GM18517 (cell line): ENCODE data around the gene PAPOLB.

Experiments
- ATAC-seq: cut with Tn5 transposase; IDR thresholded peaks from one replicate; pipeline ENCODE4 v1.9.1; 2021; ENCODE audit warnings: mild to moderate bottlenecking, moderate library complexity; ENCODE audit not compliant: unreplicated experiment

PAPOLB gene

DNA sequence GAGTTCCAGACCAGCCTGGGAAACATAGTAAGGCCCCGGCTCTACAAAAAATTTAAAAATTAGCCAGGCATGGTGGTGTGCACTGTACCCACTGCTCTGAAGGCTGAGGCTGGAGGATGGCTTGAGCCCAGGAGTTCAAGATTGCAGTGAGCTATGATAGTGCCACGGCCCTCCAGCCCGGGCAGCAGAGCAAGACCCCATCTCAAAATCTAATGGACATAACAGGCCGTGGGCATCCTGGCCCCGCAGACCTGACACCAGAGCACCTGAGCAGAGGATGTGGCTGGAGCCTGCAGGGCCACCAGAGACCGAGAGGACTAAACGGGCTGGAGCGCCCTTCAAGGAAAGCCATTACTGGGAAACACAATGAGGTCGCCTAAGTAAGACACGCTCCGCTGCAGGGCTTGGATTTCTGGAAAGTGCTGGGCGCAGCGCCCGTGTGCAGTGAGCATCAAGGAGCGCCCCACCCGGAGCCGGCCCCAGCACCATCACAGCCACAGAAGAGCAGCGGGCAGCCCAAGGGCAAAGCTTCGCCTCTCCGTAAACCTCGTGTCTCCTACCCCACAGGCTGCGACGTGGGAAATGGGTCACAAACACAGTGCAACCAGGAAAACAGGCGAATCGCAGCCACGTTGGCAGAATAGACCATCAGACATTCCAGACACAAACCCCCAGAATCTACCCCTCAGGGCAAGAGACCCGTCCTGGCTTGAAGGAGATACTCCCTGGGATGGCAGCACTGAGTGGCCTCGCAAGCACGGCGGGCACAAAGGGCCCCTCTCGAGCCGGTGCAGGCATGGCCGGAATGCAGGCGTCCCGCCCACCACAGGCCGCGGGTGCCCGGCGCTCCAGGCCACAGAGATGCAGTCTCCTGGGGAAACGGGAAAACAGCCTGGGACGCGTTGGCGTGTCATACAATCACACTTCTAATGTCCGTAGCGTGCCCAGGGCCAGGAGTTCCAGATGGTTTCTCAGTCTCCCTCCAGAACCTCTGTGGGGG lies 16.8 kb upstream of the PAPOLB start:
- ATAC-seq, result no peak

DNA sequence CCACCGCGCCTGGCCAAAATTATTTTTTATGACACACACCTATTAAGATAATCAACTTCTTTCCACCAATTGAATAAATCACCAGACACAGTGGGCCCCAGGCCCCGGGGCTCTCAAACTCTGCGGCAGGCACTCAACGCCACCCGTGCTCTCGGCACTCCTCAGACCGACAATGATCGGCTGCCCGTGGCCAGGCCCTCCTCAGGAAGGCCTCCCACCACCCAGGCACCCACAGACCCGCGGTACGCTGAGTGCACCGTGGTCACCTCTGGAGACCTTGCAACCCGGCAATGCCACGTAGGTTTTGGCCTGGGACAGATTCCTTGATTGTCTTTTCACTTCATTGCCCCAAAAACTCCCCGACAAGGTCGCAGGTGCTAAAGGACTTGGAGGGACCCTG lies 14.8 kb upstream of the PAPOLB start:
- ATAC-seq, result no peak

DNA sequence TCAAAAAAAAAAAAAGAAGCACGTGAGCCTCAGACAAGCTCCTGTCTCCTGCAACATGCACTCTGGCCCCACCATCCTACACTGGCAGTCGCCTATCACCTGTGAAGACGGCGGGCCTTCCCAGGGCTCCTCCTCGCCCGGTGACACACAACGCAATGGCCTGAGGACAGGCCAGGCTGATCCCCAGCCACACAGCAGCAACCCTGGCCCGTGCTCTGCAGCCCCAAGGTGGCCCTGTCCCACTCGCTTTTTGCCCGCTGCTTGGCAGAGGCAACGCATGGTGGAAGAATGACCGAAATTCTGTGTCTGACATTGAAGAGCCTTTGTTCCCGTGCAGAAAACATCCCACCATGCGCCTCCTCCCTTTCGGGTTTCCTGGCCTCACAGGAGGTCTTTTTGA lies 13.6 kb upstream of the PAPOLB start:
- ATAC-seq, result no peak

DNA sequence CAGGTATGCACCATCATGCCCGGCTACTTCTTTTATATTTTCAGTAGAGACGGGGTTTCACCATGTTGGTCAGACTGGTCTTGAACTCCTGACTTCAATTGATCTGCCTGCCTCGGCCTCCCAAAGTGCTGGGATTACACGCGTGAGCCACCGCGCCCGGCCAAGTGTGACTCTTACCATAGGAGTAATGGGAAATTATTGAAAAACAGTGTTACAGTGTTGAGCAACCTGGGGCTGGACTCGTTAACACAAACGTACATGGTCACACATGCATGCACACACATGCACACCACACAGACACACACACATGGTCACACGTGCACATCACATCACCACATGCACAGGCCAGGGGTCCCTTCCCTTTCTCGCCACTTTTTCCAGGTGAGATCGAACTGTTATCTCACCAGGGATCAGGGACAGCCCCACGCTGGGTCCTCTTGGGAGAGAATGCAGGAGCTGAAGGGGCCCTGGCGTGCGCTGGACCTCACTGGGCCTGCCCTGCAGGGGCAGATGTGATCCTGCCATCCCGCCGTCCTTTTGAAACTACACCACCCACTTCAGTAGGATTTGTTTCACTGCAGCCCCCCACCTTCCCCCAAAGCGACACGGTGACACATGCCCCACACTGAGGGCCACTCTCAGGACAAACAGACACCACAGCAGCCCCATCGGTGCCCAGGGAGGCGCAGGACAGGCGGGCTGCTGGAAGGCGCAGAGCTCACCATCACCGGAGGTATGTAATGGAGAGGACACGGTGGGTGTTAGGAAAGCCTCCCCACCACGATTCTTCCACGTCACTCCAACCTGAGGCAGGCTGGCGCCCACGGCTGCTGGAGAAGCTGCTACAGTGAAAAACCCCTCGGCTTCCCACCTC lies 11.5 kb upstream of the PAPOLB start:
- ATAC-seq, result no peak

DNA sequence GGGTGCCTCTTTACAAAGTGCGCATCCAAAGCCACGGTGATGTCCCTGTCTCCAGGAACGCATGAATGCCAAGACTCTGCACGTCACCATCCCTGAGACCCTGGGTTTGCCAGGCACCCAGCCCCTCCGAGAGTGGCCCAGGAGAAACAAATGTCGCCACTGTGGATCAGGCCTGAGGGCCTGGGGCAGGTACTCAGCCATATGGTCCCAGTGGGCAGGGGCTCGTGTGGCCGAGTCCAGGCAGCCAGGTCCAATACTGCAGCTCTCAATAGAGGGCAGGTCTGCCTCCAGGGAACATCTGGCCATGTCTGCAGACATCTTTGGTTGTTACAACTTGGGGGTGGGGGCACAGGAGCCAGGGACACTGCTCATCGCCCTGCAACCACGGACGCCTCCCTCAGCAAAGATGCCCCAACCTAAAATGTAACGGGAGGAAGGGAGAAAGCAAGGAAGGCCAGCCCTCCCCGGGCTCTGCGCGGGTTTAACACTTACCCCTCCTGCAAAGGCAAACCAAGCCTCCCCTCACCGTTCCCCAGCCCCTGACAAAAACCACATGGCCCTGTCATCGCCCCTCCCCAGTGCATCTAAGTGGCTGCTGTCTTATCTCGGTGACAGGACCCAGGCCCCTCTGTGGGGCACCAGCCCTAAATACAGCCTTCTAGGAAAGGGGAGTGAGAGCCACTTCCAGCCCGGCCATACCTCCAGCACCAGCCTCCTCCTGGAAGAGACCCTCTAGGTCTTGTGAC lies 10.3 kb upstream of the PAPOLB start:
- no peak for ATAC-seq

DNA sequence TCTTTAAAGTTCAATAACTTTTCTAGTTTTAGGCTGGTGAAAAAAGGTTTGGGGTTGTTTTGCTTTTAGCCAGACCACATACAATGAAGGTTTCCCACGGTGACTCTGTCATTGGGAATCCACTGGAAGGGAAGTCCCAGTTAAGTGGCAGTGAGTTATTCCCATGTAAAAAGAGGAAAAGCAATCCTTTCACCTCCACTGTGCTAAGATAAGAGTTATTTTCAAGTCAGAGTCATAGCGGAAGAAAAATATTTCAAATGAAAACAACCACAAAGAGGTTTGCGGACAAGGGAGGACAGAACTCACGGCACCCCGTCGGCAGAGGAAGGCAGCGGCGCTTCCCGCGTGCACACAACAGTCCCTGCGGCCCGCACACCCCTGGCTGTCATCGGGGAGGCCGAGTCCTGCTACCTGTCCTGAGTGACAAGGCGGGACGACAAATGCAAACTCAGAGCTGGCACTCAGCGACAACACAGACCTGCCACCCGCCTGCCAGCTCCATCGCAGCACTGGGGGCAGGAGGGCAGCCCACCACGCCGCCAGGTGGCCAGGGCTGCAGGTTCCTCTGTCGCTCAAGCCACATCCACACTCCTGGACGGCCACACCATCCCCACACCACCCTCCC lies 9.3 kb upstream of the PAPOLB start:
- ATAC-seq, result no peak

DNA sequence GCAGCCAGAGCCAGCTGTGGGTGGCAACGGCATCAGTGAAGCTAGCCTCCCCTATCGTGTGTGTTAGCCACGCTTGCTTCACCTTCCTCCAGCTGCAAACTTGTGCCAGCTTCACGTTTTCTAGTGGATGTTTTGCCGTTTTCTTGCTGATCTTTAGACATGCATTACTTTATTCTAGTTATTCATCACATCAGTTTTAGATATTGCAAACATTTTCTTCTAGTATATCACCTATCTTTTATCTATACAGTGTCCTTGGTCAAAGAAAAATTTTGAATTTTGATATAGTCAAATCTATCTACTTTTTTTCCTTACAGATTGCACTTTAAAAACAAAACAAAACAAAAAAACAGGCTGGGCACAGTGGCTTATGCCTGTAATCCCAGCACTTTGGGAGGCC lies 6.7 kb upstream of the PAPOLB start:
- ATAC-seq, result no peak

DNA sequence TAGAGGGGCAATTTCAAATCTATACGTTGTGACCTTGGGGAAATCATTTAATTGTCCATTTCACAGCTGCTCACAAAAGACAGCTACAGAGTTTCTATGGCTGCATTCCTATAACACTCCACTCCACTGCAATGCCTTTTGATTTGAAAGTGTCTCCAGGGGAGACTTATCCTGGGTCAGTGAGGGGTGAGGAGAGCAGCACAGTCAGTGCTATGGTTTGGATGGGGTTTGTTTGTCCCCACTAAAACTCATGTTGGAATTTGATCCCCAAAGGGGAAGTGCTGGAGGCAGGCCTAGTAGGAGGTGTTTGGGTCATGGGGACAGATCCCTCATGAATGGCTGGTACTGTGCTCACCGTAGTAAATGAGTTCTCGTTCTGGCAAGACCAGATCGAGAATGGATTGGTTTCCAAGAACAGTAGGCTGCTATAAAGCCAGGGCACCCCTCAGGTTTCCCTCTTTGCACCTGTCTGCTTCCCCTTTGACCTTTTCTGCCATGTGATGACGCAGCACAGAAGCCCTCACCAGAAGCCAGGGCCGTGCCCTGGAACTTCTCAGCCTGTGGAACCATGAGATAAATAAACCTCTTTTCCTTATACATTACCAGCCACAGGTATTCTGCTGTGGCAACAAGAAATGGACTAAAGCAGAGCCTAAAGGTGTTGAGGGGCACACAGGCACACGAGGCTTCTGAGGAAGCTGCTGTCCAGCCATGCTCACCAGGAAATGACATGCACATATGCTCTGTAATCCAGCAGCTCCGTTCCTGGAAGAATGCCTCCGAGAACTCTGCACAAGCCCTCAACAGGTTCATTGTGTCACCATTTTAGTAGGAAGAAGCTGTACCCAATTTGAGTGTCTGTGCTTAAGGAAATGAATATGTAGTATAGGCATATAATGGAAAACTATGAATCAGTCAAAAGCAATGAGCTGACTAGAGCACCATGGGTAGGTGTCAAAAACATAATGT lies 5.0 kb upstream of the PAPOLB start:
- no peak for ATAC-seq

DNA sequence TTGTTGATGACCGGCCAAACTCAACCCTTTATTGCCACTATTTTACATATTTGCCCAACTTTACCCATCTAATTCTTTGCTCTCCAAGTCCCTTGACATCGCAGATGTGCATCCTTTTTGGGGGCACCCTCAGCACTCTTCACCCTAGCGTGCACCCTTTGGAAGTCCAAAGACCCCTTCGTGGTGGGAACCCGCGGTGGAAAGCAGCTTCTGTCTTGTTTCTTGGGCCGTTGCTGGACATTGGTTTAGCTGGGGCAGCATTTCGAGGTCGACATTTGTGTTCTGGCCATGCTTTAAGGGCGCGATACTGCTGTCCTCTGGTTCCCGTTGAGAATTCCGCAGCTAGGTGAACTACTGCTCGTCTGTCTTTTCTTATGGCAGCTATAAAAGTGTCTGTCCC lies 326 bp upstream of the PAPOLB start:
- ATAC-seq, result no peak

DNA sequence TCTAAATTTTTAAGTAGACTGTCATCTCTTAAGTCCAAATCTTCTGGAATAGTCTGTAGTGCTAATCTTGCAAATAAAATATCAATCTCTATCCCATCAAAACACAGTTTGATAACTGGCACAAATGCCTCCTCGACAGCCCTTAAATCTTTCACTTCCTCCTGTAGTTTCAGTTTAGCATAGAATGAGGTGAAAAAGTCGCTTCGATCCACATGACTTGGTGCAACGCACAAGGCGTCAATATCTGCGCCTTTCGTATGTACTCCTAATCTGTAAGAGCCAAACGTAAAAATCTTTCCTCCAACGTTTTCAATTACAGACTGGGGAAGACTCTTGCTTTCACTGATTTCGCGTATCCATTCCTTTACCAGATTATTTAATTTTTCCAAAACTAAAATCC lies 603 bp downstream of the PAPOLB start:
- ATAC-seq, result no peak

DNA sequence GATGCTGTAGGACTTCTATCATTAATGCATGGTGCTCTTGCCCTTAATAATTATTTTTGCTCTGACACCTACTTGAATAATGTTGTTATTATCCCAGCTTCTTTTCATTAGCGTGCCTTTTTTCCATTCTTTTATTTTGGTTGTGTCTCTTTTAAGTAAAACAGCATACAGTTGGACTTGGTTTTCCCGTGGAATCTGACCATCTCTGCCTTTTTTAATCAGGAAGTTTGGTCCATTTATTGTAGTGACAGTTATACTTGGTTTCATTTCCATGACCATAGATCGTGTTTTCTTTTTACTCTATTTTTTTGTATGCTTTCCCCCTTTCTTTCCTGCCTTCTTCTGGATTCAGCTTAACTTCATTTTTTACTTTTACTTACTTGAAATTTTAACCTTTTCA lies 4.6 kb downstream of the PAPOLB start:
- no peak for ATAC-seq

DNA sequence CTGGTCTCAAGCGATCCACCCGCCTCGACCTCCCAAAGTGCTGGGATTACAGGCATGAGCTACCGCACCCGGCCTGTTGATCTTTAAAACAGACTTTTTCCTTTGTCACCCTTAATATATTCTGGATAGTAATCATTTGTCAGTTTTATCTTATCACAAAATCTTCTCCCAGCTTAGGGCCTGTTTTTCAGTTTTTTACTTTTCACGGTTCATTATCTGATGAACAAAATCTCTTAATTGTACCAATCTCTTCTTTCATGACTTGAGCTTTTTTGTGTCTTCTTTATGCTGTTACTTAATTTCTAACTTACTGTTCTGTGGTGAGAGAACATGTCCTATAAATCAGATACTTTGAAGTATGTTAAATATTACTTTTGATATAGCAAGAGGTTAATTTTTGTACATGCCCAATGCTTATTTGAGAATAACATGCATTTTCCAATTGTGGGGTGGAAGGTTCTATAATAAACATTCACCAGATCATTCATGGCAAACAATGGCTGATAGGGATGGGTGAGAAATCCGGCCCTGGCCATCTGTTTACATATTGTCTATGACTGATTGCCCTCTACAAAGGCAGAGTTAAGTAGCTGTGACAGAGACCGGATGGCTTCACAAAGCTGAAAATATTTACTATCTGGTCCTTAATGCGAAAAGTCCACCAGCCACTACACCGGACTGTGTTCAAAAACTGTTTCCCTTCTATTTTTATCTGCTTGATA lies 5.3 kb downstream of the PAPOLB start:
- no peak for ATAC-seq

DNA sequence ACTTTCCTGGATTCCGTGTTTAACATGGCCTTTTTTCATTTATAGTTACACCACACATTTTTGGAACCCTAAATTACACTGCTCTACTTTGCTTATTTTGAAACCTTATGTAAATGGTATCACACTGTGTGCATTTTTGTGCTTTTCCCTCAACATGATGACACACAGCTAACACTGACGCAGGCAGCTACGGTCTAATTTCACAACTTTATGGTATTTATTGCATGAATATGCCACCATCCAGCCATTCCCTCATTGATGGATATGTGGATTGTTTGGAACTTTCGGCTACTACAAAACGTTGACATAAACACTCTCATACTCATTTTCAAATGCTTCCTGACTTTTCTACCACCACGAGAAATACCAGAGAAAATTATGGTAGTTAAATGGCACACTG lies 6.9 kb downstream of the PAPOLB start:
- no peak for ATAC-seq

DNA sequence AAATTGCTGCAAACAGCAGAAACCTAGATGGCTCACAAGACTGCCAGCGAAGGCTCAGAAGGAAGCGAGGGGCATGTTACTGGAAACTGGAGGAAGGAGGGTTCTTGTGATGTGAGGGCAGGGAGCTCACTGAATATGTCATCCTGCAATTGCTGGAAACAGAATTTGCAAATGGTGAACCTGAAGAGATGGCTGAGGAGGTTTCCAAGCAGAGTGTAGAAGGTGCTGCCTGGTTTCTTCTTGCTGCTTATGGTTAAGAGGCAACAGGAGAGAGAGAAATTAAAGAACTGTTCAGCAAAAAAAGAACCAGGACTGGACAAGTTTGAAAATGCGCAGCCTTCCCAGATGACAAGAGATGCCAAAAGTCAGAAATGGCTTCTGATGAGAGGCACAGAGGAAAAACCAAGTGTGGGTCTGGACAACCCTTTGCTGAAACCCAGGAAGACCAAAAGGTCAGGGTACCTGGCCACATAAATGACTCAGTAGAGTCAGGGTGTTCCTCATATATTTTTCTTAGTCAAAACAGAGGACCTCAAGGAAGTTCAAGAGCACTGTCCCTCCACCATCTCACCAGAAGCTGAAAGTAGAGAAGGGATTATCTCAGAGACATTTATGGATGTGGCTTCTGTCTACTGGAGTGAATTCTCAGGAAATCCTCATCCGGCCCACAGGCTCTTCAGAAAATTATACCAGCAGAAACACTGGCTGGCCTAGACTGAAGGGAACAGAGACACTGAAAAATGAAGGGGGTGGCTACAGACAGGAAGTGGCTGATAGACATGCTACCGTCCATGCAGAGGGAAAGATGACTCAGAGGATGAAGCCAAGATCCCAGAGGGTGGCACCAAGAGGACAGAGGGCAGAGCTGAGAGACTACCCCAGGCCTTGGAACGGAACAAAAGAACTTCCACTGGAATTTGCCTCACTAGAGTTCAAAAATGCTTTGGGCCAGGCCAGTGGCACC lies 10.1 kb downstream of the PAPOLB start:
- ATAC-seq, result no peak

DNA sequence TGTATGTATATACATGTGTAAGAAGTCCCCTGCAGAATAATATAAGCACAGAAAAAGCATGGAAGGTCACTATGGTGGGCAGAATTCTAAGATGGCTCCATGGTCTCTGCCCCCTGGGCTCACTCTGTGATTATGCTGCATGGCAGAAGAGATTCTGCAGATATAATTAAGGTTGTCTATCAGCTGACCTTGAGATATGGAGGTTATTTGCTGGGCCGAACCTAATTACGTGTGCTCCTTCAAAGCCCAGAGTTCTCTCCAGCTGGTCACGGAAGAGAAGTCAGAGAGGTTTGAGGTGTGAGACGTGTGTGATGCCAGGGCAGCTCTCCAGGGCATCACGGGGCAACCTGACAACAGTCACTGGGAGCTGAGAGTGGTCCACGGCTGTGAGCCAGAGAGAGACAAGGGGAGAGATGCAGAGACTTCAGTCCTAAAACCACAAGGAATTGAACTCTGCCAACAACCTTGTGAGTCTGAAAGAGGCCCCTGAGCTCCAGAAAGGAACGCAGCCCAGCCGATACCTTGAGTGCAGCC lies 11.5 kb downstream of the PAPOLB start:
- ATAC-seq, result no peak

DNA sequence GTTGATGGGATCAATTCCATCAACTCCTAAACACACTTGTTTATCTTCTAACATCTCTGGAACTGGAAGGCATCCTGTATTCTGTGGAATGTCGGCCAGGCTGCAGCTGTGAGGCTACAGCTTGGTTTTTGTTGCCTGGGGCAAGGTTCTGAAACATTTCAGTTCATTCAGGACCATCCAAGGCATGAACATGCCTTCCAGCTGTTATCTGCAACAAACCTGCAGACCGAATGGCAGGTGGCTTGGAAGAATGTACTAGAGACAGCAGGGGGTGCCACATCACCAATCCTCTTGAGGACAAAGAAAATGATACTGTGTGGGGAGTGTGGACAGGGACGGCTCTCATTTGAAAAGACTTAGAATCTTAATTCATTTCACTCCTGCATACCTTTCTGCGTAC lies 12.4 kb downstream of the PAPOLB start:
- ATAC-seq, result no peak

DNA sequence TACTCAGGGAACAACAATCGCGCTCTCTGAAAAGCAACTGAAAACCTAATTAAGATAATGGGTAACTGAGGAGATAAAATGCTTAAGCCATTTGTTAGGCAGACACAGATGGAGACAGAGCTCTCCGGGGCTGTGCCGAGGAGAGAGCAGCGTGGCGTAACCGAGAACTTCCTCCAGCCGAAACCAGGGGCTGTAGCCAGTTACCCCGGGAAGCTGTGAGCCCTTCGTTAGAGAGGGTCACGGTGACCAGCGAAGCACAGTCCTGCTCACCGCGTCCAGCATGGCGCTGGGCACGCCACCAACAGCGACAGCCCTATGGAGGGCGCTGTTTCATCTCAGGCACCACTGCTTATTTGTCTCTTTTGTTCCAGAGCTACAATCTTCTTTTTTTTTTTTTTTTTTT lies 16.1 kb downstream of the PAPOLB start:
- no peak for ATAC-seq
